Uterus (tissue), 4 donors: ENCODE data around the gene PDLIM1. TPM values are rescaled to one million over a fixed set of nuclear protein-coding genes. Genes with fewer than 3 reads are reported as not detected.
A peak's percentile ranks its signal among the peaks of the same experiment; 100 is the strongest.

ENCODE experiments used
- DNase-seq, 2 donors: peaks; one replicate each; pipeline ENCODE4 v3.0.0-alpha.2; 2019 to 2020
- H3K27ac ChIP-seq, 2 donors: fragments of 200-600 bp; sonication (generic); 1 replicate in 1 of 2; 2 replicates in 1 of 2; pipeline ENCODE4 v1.5.1; 2016 to 2018
- H3K27me3 ChIP-seq, 2 donors: fragments of 200-600 bp; sonication (generic); one replicate each; pipeline ENCODE4 v1.5.1; 2018 to 2019; ENCODE audit warnings: control low read depth in 1 of 2
- H3K36me3 ChIP-seq, 2 donors: fragments of 200-600 bp; sonication (generic); one replicate each; pipeline ENCODE4 v1.5.1; 2019; ENCODE audit warnings: control low read depth in 1 of 2
- H3K4me1 ChIP-seq, 2 donors: fragments of 200-600 bp; sonication (generic); one replicate each; pipeline ENCODE4 v1.5.1; 2018 to 2019; ENCODE audit warnings: control low read depth in 1 of 2
- H3K4me3 ChIP-seq, 2 donors: fragments of 200-600 bp; sonication (generic); 1 replicate in 1 of 2; 2 replicates in 1 of 2; pipeline ENCODE4 v1.5.1; 2018 to 2019; ENCODE audit warnings: mild to moderate bottlenecking in 1 of 2
- H3K9me3 ChIP-seq, 2 donors: fragments of 200-600 bp; sonication (generic); one replicate each; pipeline ENCODE4 v1.5.1; 2019; ENCODE audit warnings: control low read depth in 1 of 2
- POLR2A ChIP-seq, 2 donors: fragments of 450-650 bp; IDR thresholded peaks; one replicate each; pipeline ENCODE4 v1.6.1; 2016; ENCODE audit warnings: antibody characterized with exemption in 2 of 2, mild to moderate bottlenecking in 1 of 2, moderate library complexity in 1 of 2
- intact Hi-C: fragments of 100-400 bp; cut with DNase I; formaldehyde crosslinking; loops from one replicate; pipeline ENCODE4 v1.15.1; 2023; ENCODE audit warnings: low total_unique reads
- total RNA-seq, 4 donors: library from RNA; depleted of rRNA in 3 of 4; stranded (reverse); fragments of >200 nt in 3 of 4; gene quantifications; one replicate each; pipeline versions ENCODE4 v1.1.0 to v1.2.4, GENCODE V29; 2014 to 2023
- TF ChIP-seq, protein P1 (sequence below), 4 experiments: fragments of 200-600 bp in 2 of 4; fragments of 450-650 bp in 2 of 4; sonication (generic) in 2 of 4; IDR thresholded peaks; one replicate each; pipeline ENCODE4 v1.5.1; 2016 to 2019; ENCODE audit warnings: antibody characterized with exemption in 4 of 4, mild to moderate bottlenecking in 2 of 4, moderate library complexity in 1 of 4
- donor health status: DM: yes; HTN: yes; CAD: no.

PDLIM1 gene
- total RNA-seq, 4 donors from 2014 or later: 14.0 to 192 (median 86.7) TPM

DNA sequence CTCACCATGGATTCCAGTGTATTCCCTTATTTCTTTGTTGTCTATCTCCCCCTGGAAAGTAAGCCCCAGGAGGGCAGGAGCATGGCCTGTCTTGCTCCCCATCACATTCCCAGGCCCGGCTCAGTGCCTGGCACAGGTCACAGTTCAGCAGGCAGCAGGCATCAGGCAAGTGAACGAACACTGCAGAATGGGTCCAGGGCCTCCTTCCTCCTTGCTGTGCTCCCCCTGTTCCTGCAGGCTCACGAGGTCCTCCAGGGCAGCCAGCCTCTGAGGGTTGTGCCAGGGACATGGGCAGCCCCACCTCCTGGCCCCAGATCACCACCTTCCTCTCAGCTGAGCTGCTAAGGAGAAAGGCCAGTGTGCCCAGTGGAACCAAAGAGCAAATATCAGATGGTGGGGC is 41.8 kb downstream of the PDLIM1 start:
- no peaks in the 10 kb centered on the region for H3K36me3 ChIP-seq
- no peak for TF ChIP-seq POLR2A (IDR thresholded peaks at IDR 0.05)
- TF ChIP-seq, protein P1, sequence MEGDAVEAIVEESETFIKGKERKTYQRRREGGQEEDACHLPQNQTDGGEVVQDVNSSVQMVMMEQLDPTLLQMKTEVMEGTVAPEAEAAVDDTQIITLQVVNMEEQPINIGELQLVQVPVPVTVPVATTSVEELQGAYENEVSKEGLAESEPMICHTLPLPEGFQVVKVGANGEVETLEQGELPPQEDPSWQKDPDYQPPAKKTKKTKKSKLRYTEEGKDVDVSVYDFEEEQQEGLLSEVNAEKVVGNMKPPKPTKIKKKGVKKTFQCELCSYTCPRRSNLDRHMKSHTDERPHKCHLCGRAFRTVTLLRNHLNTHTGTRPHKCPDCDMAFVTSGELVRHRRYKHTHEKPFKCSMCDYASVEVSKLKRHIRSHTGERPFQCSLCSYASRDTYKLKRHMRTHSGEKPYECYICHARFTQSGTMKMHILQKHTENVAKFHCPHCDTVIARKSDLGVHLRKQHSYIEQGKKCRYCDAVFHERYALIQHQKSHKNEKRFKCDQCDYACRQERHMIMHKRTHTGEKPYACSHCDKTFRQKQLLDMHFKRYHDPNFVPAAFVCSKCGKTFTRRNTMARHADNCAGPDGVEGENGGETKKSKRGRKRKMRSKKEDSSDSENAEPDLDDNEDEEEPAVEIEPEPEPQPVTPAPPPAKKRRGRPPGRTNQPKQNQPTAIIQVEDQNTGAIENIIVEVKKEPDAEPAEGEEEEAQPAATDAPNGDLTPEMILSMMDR (IDR thresholded peaks at IDR 0.05): no peak
- H3K27me3 ChIP-seq: no peaks in the 10 kb centered on the region
- no peaks in the 10 kb centered on the region for H3K4me1 ChIP-seq
- DNase-seq: no peak
- intact Hi-C loops: loop anchor here (5.0 kb wide), 1 partner anchor 113 kb away; no protein-coding TSS in a partner anchor
- no peaks in the 10 kb centered on the region for H3K9me3 ChIP-seq
- peak overlapping the region; percentile 38 to 68 for H3K27ac ChIP-seq
- no peak overlapping the region for H3K4me3 ChIP-seq

DNA sequence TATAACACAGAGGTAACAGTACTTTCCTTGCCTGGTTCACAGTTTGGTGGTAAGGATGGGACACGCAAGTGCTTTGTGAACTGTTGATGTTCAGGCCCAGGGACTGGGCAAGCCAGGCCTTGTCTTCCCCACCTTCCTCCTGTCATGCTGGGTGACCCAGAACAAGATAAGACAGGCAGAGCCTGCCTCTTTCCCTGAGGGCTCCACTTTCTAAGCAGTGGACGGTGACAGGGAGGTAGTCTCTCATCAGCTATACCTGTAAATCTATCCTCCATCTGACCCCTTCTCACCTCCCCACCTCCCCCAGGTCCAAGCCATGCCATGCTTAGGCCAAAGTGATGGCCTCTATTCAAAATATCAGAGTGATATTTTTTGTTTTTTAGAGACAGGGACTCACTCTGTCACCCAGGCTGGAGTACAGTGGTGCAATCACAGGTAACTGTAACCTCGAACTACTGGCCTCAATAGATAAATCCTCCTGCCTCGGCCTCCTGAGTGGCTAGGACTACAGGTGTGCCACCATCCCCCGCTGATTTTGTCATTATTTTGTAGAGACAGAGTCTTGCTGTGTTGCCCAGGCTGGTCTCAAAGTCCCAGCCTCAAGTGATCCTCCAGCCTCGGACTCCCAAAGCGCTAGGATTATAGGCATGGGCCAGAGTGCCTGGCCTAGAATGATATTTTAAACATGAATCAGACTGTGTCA is 42.8 kb downstream of the PDLIM1 start:
- H3K4me1 ChIP-seq: no peaks in the 10 kb centered on the region
- DNase-seq: no peak
- TF ChIP-seq, protein P1 (IDR thresholded peaks at IDR 0.05): no peak
- no peak for TF ChIP-seq POLR2A (IDR thresholded peaks at IDR 0.05)
- H3K9me3 ChIP-seq: no peaks in the 10 kb centered on the region
- intact Hi-C loops: loop anchor here (5.0 kb wide), 1 partner anchor 114 kb away; no protein-coding TSS in a partner anchor
- no peaks in the 10 kb centered on the region for H3K27me3 ChIP-seq
- H3K36me3 ChIP-seq: no peaks in the 10 kb centered on the region
- H3K27ac ChIP-seq: peak overlapping the region; percentile 68 to 73
- no peak overlapping the region for H3K4me3 ChIP-seq

DNA sequence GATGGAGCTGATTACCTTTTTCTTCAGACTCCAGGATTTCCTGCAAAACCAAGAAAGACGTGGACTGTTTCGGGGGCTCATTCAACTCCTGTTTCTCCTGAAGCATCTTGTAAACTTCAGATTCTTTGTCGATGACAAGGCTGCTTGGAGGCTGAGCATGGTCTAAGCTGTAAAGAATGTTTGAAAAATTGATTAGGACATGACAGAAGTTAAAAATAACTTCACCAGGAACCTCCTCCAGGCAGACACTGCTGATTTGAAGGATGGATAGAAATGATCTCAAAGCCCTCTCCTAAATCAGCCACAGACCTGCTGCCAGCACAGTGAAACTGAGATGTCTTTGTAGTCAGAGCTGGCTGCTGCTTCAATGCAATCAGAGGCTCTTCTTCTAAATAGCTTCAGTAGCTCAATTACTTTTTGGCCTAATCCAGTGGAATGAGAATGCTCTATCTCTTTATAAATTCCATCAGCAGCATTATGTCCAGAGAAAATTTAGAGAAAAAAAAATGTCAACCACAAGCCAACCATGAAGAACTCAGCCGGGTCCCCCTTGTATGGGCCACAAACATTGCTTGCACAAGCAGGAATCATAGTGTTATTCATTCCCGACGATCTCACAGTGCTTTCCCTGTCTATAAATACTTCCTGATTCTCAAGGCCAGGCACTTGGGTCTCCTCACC is 43.5 kb downstream of the PDLIM1 start:
- H3K4me3 ChIP-seq: no peak overlapping the region
- H3K4me1 ChIP-seq: no peaks in the 10 kb centered on the region
- H3K27me3 ChIP-seq: no peaks in the 10 kb centered on the region
- intact Hi-C loops: loop anchor here (5.0 kb wide), 1 partner anchor 115 kb away; no protein-coding TSS in a partner anchor
- DNase-seq: no peak
- H3K27ac ChIP-seq: peak overlapping the region; percentile 68 to 73
- TF ChIP-seq, protein P1 (IDR thresholded peaks at IDR 0.05): no peak
- no peak for TF ChIP-seq POLR2A (IDR thresholded peaks at IDR 0.05)
- no peaks in the 10 kb centered on the region for H3K9me3 ChIP-seq
- no peaks in the 10 kb centered on the region for H3K36me3 ChIP-seq

DNA sequence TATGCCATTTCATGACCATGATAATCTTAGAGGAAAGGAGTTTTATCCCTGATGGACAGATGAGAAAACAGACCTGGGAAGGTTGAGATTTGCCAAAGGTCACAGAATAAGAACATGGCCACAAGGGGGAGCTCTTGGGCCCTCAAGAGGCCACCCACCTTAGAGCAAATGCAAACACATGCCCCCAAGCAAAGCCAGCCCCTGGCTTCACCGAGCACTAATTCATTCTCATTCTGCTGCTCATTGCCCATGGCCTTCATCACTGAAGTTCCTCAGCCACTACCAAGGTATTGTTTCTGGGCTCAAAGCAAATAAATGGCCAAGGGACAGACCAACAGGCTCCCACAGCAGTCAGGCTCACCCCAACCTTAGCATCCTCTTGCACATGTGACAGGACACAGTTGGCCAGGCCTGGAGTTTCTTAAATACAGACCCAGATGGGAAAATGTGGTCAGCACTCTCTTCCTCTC is 44.2 kb downstream of the PDLIM1 start:
- TF ChIP-seq POLR2A (IDR thresholded peaks at IDR 0.05): no peak
- TF ChIP-seq, protein P1 (IDR thresholded peaks at IDR 0.05): peak; percentile 77 to 90 (median 84)
- intact Hi-C loops: loop anchor here (5.0 kb wide), 1 partner anchor 116 kb away; no protein-coding TSS in a partner anchor
- DNase-seq: peak; percentile 69 to 87
- Histone ChIP-seq H3K9me3 (no peaks in the 10 kb centered on the region), H3K4me1 (no peaks in the 10 kb centered on the region), H3K27ac (peak overlapping the region; percentile 68 to 73), H3K27me3 (no peaks in the 10 kb centered on the region), H3K4me3 (no peak overlapping the region), H3K36me3 (no peaks in the 10 kb centered on the region)
